AG10803 (cell line): ENCODE data around the gene FAAP20.

Experiments used
- DNase-seq: peaks from one replicate; pipeline ENCODE4 v3.0.0; 2010; ENCODE audit warnings: low read depth
- H3K4me3 ChIP-seq: 2 replicates; pipeline ENCODE4 v1.5.1; 2011; ENCODE audit warnings: mild to moderate bottlenecking, low read length, control low read depth
- TF ChIP-seq, protein P1 (sequence below): conservative IDR thresholded peaks from 2 replicates; pipeline ENCODE4 v1.5.1; 2011; ENCODE audit warnings: mild to moderate bottlenecking, low read length, control low read depth, inconsistent platforms

The FAAP20 gene

DNA sequence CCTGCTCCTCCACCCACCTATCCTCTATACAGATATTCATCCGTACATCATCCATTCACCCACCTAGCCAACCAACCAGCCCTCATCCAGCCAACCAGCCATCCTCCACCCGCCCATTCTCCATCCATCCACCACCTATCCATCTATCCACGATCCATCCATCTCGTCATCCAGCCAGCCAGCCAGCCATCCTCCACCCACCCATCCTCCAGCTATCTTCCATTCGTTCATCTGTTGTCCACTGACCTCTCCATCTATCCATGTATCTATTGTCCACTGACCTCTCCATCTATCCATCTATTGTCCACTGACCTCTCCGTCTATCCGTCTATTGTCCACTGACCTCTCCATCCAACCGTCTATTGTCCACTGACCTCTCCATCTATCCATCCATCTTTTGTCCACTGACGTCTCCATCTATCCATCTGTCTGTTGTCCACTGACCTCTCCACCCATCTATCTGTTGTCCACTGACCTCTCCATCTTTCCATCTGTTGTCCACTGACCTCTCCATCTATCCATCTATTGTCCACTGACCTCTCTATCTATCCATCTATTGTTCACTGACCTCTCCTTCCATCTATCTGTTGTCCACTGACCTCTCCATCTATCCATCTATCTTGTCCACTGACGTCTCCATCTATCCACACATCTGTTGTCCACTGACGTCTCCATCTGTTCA is 47.6 kb downstream of the FAAP20 start:
- TF ChIP-seq, protein P1, sequence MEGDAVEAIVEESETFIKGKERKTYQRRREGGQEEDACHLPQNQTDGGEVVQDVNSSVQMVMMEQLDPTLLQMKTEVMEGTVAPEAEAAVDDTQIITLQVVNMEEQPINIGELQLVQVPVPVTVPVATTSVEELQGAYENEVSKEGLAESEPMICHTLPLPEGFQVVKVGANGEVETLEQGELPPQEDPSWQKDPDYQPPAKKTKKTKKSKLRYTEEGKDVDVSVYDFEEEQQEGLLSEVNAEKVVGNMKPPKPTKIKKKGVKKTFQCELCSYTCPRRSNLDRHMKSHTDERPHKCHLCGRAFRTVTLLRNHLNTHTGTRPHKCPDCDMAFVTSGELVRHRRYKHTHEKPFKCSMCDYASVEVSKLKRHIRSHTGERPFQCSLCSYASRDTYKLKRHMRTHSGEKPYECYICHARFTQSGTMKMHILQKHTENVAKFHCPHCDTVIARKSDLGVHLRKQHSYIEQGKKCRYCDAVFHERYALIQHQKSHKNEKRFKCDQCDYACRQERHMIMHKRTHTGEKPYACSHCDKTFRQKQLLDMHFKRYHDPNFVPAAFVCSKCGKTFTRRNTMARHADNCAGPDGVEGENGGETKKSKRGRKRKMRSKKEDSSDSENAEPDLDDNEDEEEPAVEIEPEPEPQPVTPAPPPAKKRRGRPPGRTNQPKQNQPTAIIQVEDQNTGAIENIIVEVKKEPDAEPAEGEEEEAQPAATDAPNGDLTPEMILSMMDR, result no peak
- no peak for DNase-seq
- H3K4me3 ChIP-seq, result no peak overlapping the region

DNA sequence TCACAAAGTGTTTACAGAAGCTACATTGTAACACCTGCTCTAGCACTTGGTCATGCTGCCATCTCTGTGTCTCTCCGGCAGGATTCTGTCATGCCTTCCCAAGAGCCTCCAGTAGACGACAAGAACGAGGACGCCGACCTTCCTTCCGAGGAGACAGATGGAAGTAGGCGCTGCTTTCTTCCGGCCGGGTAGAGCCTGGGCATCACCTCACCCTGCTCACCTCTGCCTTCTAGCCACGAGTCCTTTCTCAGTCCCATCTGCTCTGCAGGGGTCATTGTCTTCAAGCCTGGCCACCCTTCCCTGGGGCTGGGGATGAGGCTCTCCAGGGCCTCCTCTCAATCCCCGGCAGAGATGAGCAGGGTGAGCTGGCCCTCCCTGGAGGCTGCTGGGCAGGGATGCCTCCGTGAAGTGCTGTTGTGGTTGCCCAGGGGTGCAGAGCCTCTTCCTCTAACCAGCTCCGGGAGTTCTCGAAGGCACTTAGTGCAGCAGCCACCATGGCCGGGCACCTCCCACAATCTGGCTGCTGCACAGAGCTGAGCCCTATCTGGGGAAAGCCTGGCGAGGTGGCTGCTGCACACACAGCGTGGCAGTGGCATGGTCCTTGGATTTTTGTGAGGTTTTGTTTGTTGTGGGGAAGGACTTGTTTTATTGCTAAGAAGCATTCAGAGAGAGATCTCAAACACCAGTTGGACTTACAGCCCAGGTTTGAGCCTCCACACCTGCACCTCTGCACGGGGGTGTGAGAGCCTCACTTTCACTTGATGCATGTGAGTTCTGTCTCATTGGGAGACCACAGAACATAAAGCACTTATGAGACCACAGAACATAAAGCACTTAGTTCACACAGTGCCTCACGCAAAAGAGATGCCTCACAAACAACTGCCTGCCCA is 48.4 kb downstream of the FAAP20 start:
- no peak for DNase-seq
- TF ChIP-seq, protein P1, result no peak
- H3K4me3 ChIP-seq, result no peak overlapping the region

DNA sequence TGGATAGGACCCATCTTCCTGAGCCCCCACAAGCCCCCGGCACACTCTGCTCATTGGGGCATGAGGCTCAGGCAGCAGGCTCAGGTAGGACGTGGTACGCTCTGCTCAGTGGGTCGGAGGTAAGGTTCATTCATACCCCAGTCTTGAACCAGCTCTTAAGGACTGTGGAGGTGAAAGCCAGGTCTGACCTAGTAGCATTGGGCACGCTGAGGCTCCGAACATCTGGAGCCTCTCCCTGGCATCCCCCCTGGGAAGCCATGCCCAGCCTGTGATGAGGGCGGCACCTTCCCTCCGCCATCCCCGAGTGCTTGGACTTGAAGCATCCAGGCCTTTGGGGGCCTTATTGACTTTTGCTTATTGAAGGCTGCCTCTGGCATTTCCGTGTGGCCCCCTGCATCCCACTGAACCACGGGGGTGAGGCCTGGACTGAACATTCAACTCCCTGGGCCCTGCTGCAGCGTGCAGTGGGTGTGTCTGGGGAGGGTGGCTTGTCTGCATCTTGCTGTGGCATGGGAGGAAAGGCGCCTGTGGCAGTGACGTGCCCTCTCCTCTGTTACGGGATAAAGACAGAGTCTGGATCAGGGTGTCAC is 50.0 kb downstream of the FAAP20 start:
- no peak overlapping the region for H3K4me3 ChIP-seq
- TF ChIP-seq, protein P1, result no peak
- DNase-seq, result no peak

DNA sequence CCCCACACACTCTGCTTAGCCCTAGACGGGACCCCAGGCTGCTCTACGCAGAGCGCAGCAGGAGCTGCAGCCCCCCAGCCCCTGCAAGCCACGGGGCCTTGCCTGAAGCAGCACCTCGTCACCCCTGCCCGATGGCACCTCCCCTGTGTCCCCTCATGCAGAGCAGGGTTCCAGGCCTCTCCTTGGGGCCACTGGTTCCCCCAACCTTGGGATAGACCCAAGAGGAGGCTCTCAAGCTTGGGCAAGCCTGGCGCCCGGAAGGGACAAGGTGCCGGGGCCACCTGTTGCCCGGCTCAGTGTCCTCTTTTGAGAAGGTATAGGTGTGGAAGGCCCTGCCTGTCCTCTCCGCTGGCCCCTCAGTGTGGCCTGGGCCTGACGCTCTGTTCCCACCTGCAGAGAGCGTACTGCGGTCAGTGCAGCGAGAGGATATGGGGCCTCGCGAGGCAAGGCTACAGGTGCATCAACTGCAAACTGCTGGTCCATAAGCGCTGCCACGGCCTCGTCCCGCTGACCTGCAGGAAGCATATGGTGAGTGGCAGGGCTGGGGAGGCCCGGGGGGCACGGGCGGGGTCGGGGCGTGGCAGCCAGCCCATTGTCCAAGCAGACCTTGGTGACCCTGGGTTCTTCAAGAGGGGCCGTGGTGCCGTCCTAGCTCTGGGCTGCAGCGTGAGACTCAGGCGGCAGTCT is 50.6 kb downstream of the FAAP20 start:
- DNase-seq, result no peak
- TF ChIP-seq, protein P1, result no peak
- no peak overlapping the region for H3K4me3 ChIP-seq

DNA sequence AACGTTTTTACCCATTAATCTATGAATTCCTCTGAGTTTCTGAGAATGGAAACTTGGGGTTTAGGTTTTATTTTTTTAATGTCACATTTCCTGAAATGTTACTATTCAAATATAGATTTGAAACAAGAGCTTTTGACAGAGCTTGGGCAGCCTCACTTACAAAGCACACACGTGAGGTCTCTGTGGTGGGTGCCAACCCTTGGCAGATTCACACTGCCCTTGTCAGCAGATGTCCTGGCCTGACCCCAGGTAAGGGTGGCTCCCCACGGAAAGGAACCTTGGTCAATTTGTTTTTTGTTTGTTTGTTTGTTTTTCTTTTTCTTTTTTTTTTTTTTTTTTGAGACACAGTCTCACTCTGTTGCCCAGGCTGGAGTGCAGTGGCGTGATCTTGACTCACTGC is 53.5 kb downstream of the FAAP20 start:
- no peak overlapping the region for H3K4me3 ChIP-seq
- TF ChIP-seq, protein P1, result no peak
- no peak for DNase-seq
